ENCODE measurements around the gene THEMIS. TPM values are rescaled to one million over a fixed set of nuclear protein-coding genes. Genes with fewer than 3 reads are reported as not detected.
A peak's percentile ranks its signal among the peaks of the same experiment; 100 is the strongest.

Gene THEMIS
- total and polyA plus RNA-seq, 2 of the 4 experiments (the other 2 are of a cell fraction), result not detected

DNA sequence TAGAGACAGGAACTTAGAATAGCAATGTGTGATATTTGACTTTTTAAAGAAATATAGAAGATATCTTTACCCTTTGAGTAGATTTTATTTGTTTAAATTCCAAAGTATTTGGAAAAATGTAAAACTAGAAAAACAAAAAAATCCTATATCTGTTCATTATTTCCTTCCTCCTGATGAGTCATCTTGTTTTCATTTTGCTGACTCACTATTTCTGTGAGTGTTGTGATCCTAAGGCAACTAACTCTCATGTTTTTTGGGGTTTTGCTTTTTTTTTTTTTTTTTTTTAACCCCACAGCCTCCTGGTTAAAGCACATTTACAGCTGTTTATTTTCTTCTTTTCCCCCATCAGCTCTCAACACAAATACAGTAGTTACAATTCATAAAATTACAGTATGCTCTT, 37.8 kb upstream of the THEMIS start:
- TF ChIP-seq MAFK (IDR thresholded peaks at IDR 0.05; ENCODE audit: low read depth, low read length) (peak; percentile 97), NFE2L2 (IDR thresholded peaks at IDR 0.05; ENCODE audit: low read depth, low read length) (peak; percentile 93), BHLHE40 (IDR thresholded peaks at IDR 0.05; ENCODE audit: low read depth, low read length) (peak; percentile 36; the same call in 1 of the 2 replicates), RCOR1 (IDR thresholded peaks at IDR 0.05; ENCODE audit: insufficient replicate concordance, low read length) (no peak), FOS (IDR thresholded peaks at IDR 0.05; ENCODE audit: low read depth, low read length) (peak; percentile 94)
- H4K5ac ChIP-seq (ENCODE audit: low read depth, low read length), result no peak overlapping the region
- no peak overlapping the region for H2BK120ac ChIP-seq (ENCODE audit: low read depth, low read length)
- H3K18ac ChIP-seq (ENCODE audit: low read depth, low read length), result no peak overlapping the region
- ChIA-PET POLR2A (ENCODE audit: unreplicated experiment) (no interaction called here), CTCF (interaction anchor here (0.6 kb wide), 1 partner anchor 31 kb away, joined by 3 read pairs; no protein-coding TSS in a partner anchor)
- H3K9me1 ChIP-seq (ENCODE audit: insufficient read depth, low read length), result no peaks in the 10 kb centered on the region
- BruUV-seq (replicated peaks), result no TSS peak
- H2BK5ac ChIP-seq (ENCODE audit: low read depth, low read length, poor library complexity, severe bottlenecking), result no peak overlapping the region
- no peak overlapping the region for H3K4me2 ChIP-seq (ENCODE audit: low read depth, low read length)
- no peaks in the 10 kb centered on the region; the same call in 1 of the 2 replicates for H3K4me1 ChIP-seq (ENCODE audit: control insufficient read depth, insufficient read depth, low read length)
- H3K9ac ChIP-seq (ENCODE audit: low read depth, low read length), result no peak overlapping the region
- no peak overlapping the region for H3K4me3 ChIP-seq (ENCODE audit: insufficient read depth, low read depth, low read length)
- H3K36me3 ChIP-seq (ENCODE audit: control insufficient read depth, insufficient read depth, low read length), result no peaks in the 10 kb centered on the region
- H2AK9ac ChIP-seq (replicated peaks; ENCODE audit: low read depth, low read length, poor library complexity), result no peak overlapping the region
- no peak overlapping the region for H4K8ac ChIP-seq (ENCODE audit: low read depth in 2 of 2, low read length in 2 of 2)
- no peak overlapping the region for H3K56ac ChIP-seq (ENCODE audit: extremely low read depth, insufficient read depth, low read length)
- H2BK15ac ChIP-seq (ENCODE audit: low read depth, low read length), result no peak overlapping the region
- DNase-seq (peak; percentile 64), ATAC-seq (ENCODE audit: low read depth) (peak; percentile 57)
- dilution Hi-C loops (cut with HindIII; ENCODE audit: low sequenced_read_pairs, unreplicated experiment) (no loop called here), intact Hi-C loops (cut with micrococcal nuclease) (no loop called here), in situ Hi-C loops (cut with MboI; ENCODE audit: low sequenced_read_pairs) (no loop called here)
- no peak overlapping the region for H3K23ac ChIP-seq (ENCODE audit: low read depth, low read length)
- 0 out of 2 replicates have a peak overlapping the region, but pooled peaks have one; percentile 21 for H2BK20ac ChIP-seq (ENCODE audit: low read depth, low read length)
- H2AK5ac ChIP-seq (ENCODE audit: low read depth, low read length), result no peak overlapping the region
- no peak overlapping the region for H3K14ac ChIP-seq (replicated peaks; ENCODE audit: low read depth, low read length)
- H3K4ac ChIP-seq (ENCODE audit: low read depth, low read length), result no peak overlapping the region
- no peak overlapping the region for H2AFZ ChIP-seq (replicated peaks; ENCODE audit: low read length, poor library complexity)
- no peaks in the 10 kb centered on the region for H3K79me1 ChIP-seq (ENCODE audit: low read depth in 1 of 2, low read length in 2 of 2)
- H3K9me3 ChIP-seq (ENCODE audit: control insufficient read depth, insufficient read depth, low read length), result no peaks in the 10 kb centered on the region
- H4K20me1 ChIP-seq (ENCODE audit: insufficient read depth, low read length), result no peaks in the 10 kb centered on the region
- no peak overlapping the region for H3K27ac ChIP-seq (ENCODE audit: insufficient read depth, low read length)
- no peak overlapping the region for H4K91ac ChIP-seq (ENCODE audit: insufficient read depth, low read depth, low read length)
- H3K27me3 ChIP-seq (ENCODE audit: control insufficient read depth, insufficient read depth, low read length), result no peaks in the 10 kb centered on the region

Data from IMR-90 (cell line).